Gastroesophageal sphincter (tissue), 3 donors: ENCODE measurements around the gene PLG.

ENCODE experiments used
- POLR2A ChIP-seq, 2 donors: fragments of 450-650 bp; IDR thresholded peaks; one replicate each; pipeline ENCODE4 v1.6.1; 2017; ENCODE audit warnings: antibody characterized with exemption in 2 of 2, mild to moderate bottlenecking in 2 of 2, moderate library complexity in 1 of 2
- TF ChIP-seq, protein P1 (sequence below), 4 experiments: fragments of 200-600 bp in 2 of 4; fragments of 450-650 bp in 2 of 4; sonication (generic) in 1 of 4; IDR thresholded peaks; one replicate each; pipeline ENCODE4 v1.5.1; 2017 to 2019; ENCODE audit warnings: antibody characterized with exemption in 4 of 4, mild to moderate bottlenecking in 2 of 4, moderate library complexity in 2 of 4

- TF ChIP-seq, protein P1, sequence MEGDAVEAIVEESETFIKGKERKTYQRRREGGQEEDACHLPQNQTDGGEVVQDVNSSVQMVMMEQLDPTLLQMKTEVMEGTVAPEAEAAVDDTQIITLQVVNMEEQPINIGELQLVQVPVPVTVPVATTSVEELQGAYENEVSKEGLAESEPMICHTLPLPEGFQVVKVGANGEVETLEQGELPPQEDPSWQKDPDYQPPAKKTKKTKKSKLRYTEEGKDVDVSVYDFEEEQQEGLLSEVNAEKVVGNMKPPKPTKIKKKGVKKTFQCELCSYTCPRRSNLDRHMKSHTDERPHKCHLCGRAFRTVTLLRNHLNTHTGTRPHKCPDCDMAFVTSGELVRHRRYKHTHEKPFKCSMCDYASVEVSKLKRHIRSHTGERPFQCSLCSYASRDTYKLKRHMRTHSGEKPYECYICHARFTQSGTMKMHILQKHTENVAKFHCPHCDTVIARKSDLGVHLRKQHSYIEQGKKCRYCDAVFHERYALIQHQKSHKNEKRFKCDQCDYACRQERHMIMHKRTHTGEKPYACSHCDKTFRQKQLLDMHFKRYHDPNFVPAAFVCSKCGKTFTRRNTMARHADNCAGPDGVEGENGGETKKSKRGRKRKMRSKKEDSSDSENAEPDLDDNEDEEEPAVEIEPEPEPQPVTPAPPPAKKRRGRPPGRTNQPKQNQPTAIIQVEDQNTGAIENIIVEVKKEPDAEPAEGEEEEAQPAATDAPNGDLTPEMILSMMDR (IDR thresholded peaks at IDR 0.05) = no peak
- no peak for TF ChIP-seq POLR2A (IDR thresholded peaks at IDR 0.05)
Observed at GRCh38 chr6:160714731-160715316, 12.8 kb downstream of the PLG start.
